ENCODE data around the gene GPR183.
"Not testable (repeated sequence)": the region's sequence is repeated elsewhere in the genome, so short reads cannot be mapped to it uniquely, and the experiment has no call there.

GPR183 gene

GRCh38 chr13:99265821-99266426 lies 41.3 kb downstream of the GPR183 start:
- no peak for DNase-seq

GRCh38 chr13:99265162-99265800 lies 41.9 kb downstream of the GPR183 start:
- DNase-seq = peak; percentile 67

GRCh38 chr13:99264051-99264450 lies 43.1 kb downstream of the GPR183 start:
- no peak for DNase-seq

GRCh38 chr13:99263126-99263785 lies 43.9 kb downstream of the GPR183 start:
- DNase-seq = no peak

GRCh38 chr13:99261059-99261458 lies 46.1 kb downstream of the GPR183 start:
- DNase-seq = no peak

GRCh38 chr13:99260216-99260615 lies 47.0 kb downstream of the GPR183 start:
- DNase-seq = no peak

GRCh38 chr13:99258946-99259345 lies 48.3 kb downstream of the GPR183 start:
- no peak for DNase-seq

GRCh38 chr13:99258210-99258860 lies 48.9 kb downstream of the GPR183 start, which contains the start of gene GPR18:
TSS of gene GPR18 (minus strand) at chr13:99258379. CDS start at chr13:99255872, 2,507 bp downstream.
- DNase-seq = no peak

GRCh38 chr13:99257291-99257690 lies 49.9 kb downstream of the GPR183 start:
- DNase-seq = no peak

- DNase-seq = no peak
Measured at GRCh38 chr13:99256709-99257108, 50.5 kb downstream of the GPR183 start.

GRCh38 chr13:99256283-99256682 lies 50.9 kb downstream of the GPR183 start:
- no peak for DNase-seq

GRCh38 chr13:99255271-99255670 lies 51.9 kb downstream of the GPR183 start:
- DNase-seq = no peak

- DNase-seq = no peak
Measured at GRCh38 chr13:99254830-99255229, 52.4 kb downstream of the GPR183 start.

GRCh38 chr13:99251921-99252320 lies 55.3 kb downstream of the GPR183 start:
- DNase-seq = no peak

- DNase-seq = no peak
Measured at GRCh38 chr13:99250982-99251825, 56.0 kb downstream of the GPR183 start.

- not testable (repeated sequence) for DNase-seq
Measured at GRCh38 chr13:99249606-99250005, 57.6 kb downstream of the GPR183 start.

GRCh38 chr13:99249178-99249577 lies 58.0 kb downstream of the GPR183 start:
- not testable (repeated sequence) for DNase-seq

- no peak for DNase-seq
Measured at GRCh38 chr13:99246100-99246499, 61.1 kb downstream of the GPR183 start.

All from stimulated activated CD8-positive, alpha-beta memory T cell treated with anti-CD3 and anti-CD28 coated beads, Interleukin-4, amount 100 ng/mL, for 48 hours (primary cell).